Neural progenitor cell (in vitro differentiated cells): ENCODE measurements around the gene ALK. TPM values are rescaled to one million over a fixed set of nuclear protein-coding genes. Genes with fewer than 3 reads are reported as not detected.
A peak's percentile ranks its signal among the peaks of the same experiment; 100 is the strongest.

Experiments
- DNase-seq: peaks from one replicate; pipeline ENCODE4 v3.0.0-alpha.2; 2016; ENCODE audit warnings: low spot score
- H2AFZ ChIP-seq: fragments of 200-600 bp; sonication (generic); replicated peaks from 2 replicates; pipeline ENCODE4 v1.6.1; 2016; ENCODE audit warnings: antibody characterized with exemption
- H3F3A ChIP-seq: fragments of 200-600 bp; sonication (generic); 2 replicates; pipeline ENCODE4 v1.6.1; 2016; ENCODE audit warnings: antibody characterized with exemption, low read depth
- H3K27ac ChIP-seq: fragments of 200-600 bp; sonication (generic); 2 replicates; pipeline ENCODE4 v1.5.1; 2016; ENCODE audit warnings: mild to moderate bottlenecking
- H3K27me3 ChIP-seq: fragments of 200-600 bp; sonication (generic); 2 replicates; pipeline ENCODE4 v1.6.1; 2016; ENCODE audit warnings: mild to moderate bottlenecking, moderate library complexity
- H3K36me3 ChIP-seq: fragments of 200-600 bp; sonication (generic); 2 replicates; pipeline ENCODE4 v1.5.1; 2016
- H3K4me1 ChIP-seq: fragments of 200-600 bp; sonication (generic); 2 replicates; pipeline ENCODE4 v1.6.1; 2016; ENCODE audit warnings: mixed run types
- H3K4me2 ChIP-seq: fragments of 200-600 bp; sonication (generic); 2 replicates; pipeline ENCODE4 v1.6.1; 2016
- H3K4me3 ChIP-seq: fragments of 200-600 bp; sonication (generic); 2 replicates; pipeline ENCODE4 v1.5.1; 2016
- H3K79me2 ChIP-seq: fragments of 200-600 bp; sonication (generic); 2 replicates; pipeline ENCODE4 v1.6.1; 2016; ENCODE audit warnings: low read depth
- H3K9ac ChIP-seq: fragments of 200-600 bp; sonication (generic); 2 replicates; pipeline ENCODE4 v1.6.1; 2016
- H3K9me3 ChIP-seq: fragments of 200-600 bp; sonication (generic); 2 replicates; pipeline ENCODE4 v1.5.1; 2016; ENCODE audit warnings: low read depth
- H4K20me1 ChIP-seq: fragments of 200-600 bp; sonication (generic); 2 replicates; pipeline ENCODE4 v1.6.1; 2016; ENCODE audit warnings: low read depth
- H3K27ac Mint-ChIP-seq: 3 replicates; pipeline ENCODE4 v1.8.0; 2021; ENCODE audit warnings: mixed read lengths
- H3K27me3 Mint-ChIP-seq: 2 replicates; pipeline ENCODE4 v1.8.0; 2022; ENCODE audit warnings: low read depth, mild to moderate bottlenecking, inconsistent platforms, moderate library complexity, mixed read lengths; ENCODE audit not compliant: insufficient read depth
- H3K36me3 Mint-ChIP-seq: 3 replicates; pipeline ENCODE4 v1.8.0; 2021; ENCODE audit warnings: mixed read lengths
- H3K4me1 Mint-ChIP-seq: 3 replicates; pipeline ENCODE4 v1.8.0; 2021; ENCODE audit warnings: mixed read lengths
- H3K4me3 Mint-ChIP-seq: 3 replicates; pipeline ENCODE4 v1.8.0; 2021; ENCODE audit warnings: mild to moderate bottlenecking, moderate library complexity, mixed read lengths
- H3K9me3 Mint-ChIP-seq: 3 replicates; pipeline ENCODE4 v1.8.0; 2020; ENCODE audit warnings: mixed read lengths
- CTCF ChIP-seq: fragments of 200-600 bp; sonication (generic); IDR thresholded peaks from 2 replicates; pipeline ENCODE4 v1.5.1; 2017; ENCODE audit warnings: antibody characterized with exemption, mild to moderate bottlenecking
- EZH2 ChIP-seq: fragments of 200-600 bp; sonication (generic); IDR thresholded peaks from 2 replicates; pipeline ENCODE4 v1.6.1; 2017; ENCODE audit warnings: antibody characterized with exemption, mild to moderate bottlenecking, moderate library complexity
- EZH2phosphoT487 ChIP-seq: fragments of 200-600 bp; sonication (generic); IDR thresholded peaks from 2 replicates; pipeline ENCODE4 v1.6.1; 2017; ENCODE audit warnings: antibody characterized with exemption
- total RNA-seq: library from RNA; depleted of rRNA; stranded (reverse); fragments of >200 nt; gene quantifications from 2 replicates; pipeline ENCODE4 v1.2.3, GENCODE V29; 2015; ENCODE audit warnings: low replicate concordance

Gene ALK
- total RNA-seq, 1 donor from 2014 or later = not detected

GRCh38 chr2:29747786-29748470 is 173.5 kb downstream of the ALK start:
- H3K79me2 ChIP-seq = no peaks in the 10 kb centered on the region
- no peak overlapping the region for H2AFZ ChIP-seq
- H3K36me3 Mint-ChIP-seq = no peaks in the 10 kb centered on the region
- no peaks in the 10 kb centered on the region for H3F3A ChIP-seq
- H3K9ac ChIP-seq = no peak overlapping the region
- no peaks in the 10 kb centered on the region for H3K27me3 ChIP-seq
- TF ChIP-seq EZH2phosphoT487 (no peak), EZH2 (no peak), CTCF (no peak)
- H3K4me2 ChIP-seq = no peak overlapping the region
- H3K36me3 ChIP-seq = no peaks in the 10 kb centered on the region
- DNase-seq = peak; percentile 13
- no peak overlapping the region for H3K4me3 ChIP-seq
- no peak overlapping the region for H3K27ac Mint-ChIP-seq
- no peak overlapping the region for H3K27ac ChIP-seq
- no peaks in the 10 kb centered on the region for H4K20me1 ChIP-seq
- no peaks in the 10 kb centered on the region for H3K9me3 Mint-ChIP-seq
- peaks cover 5% of the 10 kb centered on the region for H3K27me3 Mint-ChIP-seq
- no peaks in the 10 kb centered on the region for H3K4me1 ChIP-seq
- peaks cover 13% of the 10 kb centered on the region for H3K4me1 Mint-ChIP-seq
- H3K9me3 ChIP-seq = no peaks in the 10 kb centered on the region
- H3K4me3 Mint-ChIP-seq = no peak overlapping the region

GRCh38 chr2:29744976-29745375 is 176.4 kb downstream of the ALK start:
- no peaks in the 10 kb centered on the region for H3K4me1 ChIP-seq
- H3K9ac ChIP-seq = no peak overlapping the region

GRCh38 chr2:29743516-29743915 is 177.9 kb downstream of the ALK start:
- Histone ChIP-seq H3K9ac (no peak overlapping the region), H3K79me2 (no peaks in the 10 kb centered on the region), H3K36me3 (no peaks in the 10 kb centered on the region), H3K4me2 (no peak overlapping the region), H3F3A (no peaks in the 10 kb centered on the region), H3K4me1 (no peaks in the 10 kb centered on the region), H3K9me3 (no peaks in the 10 kb centered on the region), H3K27ac (no peak overlapping the region), H4K20me1 (no peaks in the 10 kb centered on the region), H2AFZ (no peak overlapping the region), H3K27me3 (no peaks in the 10 kb centered on the region), H3K4me3 (no peak overlapping the region)
- Mint-ChIP-seq H3K27me3 (peaks cover 5% of the 10 kb centered on the region), H3K36me3 (no peaks in the 10 kb centered on the region), H3K4me3 (no peak overlapping the region), H3K27ac (no peak overlapping the region), H3K9me3 (peaks cover 2% of the 10 kb centered on the region), H3K4me1 (peaks cover 2% of the 10 kb centered on the region)
- TF ChIP-seq CTCF (no peak), EZH2 (no peak)
- no peak for DNase-seq

More at GRCh38 chr2:29744976-29745375, 176.4 kb downstream of the ALK start:
- Histone ChIP-seq H3K4me2 (no peak overlapping the region), H3K27ac (no peak overlapping the region), H3K36me3 (no peaks in the 10 kb centered on the region), H3K79me2 (no peaks in the 10 kb centered on the region), H3K4me3 (no peak overlapping the region), H3F3A (no peaks in the 10 kb centered on the region), H4K20me1 (no peaks in the 10 kb centered on the region), H2AFZ (no peak overlapping the region), H3K9me3 (no peaks in the 10 kb centered on the region), H3K27me3 (no peaks in the 10 kb centered on the region)
- Mint-ChIP-seq H3K4me1 (peaks cover 13% of the 10 kb centered on the region), H3K4me3 (no peak overlapping the region), H3K36me3 (no peaks in the 10 kb centered on the region), H3K9me3 (peaks cover 2% of the 10 kb centered on the region), H3K27me3 (peaks cover 5% of the 10 kb centered on the region), H3K27ac (no peak overlapping the region)
- no peak for DNase-seq
- TF ChIP-seq EZH2 (no peak), CTCF (no peak), EZH2phosphoT487 (no peak)
